Right lobe of liver (tissue), 6 donors: Measurements from ENCODE around the gene MAT2A. TPM values are rescaled to one million over a fixed set of nuclear protein-coding genes. Genes with fewer than 3 reads are reported as not detected.
"Not testable (repeated sequence)": the region's sequence is repeated elsewhere in the genome, so short reads cannot be mapped to it uniquely, and the experiment has no call there.

Experiments
- ATAC-seq, 4 donors: fragments of 200-7000 bp; cut with Tn5 transposase; one replicate each; pipeline ENCODE4 v1.9.1; 2020; ENCODE audit warnings: mild to moderate bottlenecking in 4 of 4, moderate library complexity in 4 of 4
- DNase-seq, 3 donors: peaks; one replicate each; pipeline ENCODE4 v3.0.0-alpha.2; 2020
- H3K27ac ChIP-seq, 3 donors: fragments of 200-600 bp; one replicate each; pipeline ENCODE4 v1.8.0; 2022
- H3K27me3 ChIP-seq, 2 donors: fragments of 200-600 bp; one replicate each; pipeline ENCODE4 v1.8.0; 2022
- H3K36me3 ChIP-seq, 4 donors: fragments of 200-600 bp; sonication (generic) in 1 of 4; one replicate each; pipeline versions ENCODE4 v1.5.1 to v1.8.0; 2017 to 2022; ENCODE audit warnings: control low read depth in 1 of 4
- H3K4me1 ChIP-seq, 4 donors: fragments of 200-600 bp; sonication (generic) in 1 of 4; one replicate each; pipeline versions ENCODE4 v1.5.1 to v1.8.0; 2017 to 2022; ENCODE audit warnings: control low read depth in 1 of 4
- H3K4me3 ChIP-seq, 3 donors: fragments of 200-600 bp; one replicate each; pipeline ENCODE4 v1.8.0; 2022
- H3K9me3 ChIP-seq, 4 donors: fragments of 200-600 bp; sonication (generic) in 1 of 4; one replicate each; pipeline versions ENCODE4 v1.5.1 to v1.8.0; 2017 to 2022; ENCODE audit warnings: control low read depth in 1 of 4
- POLR2A ChIP-seq: fragments of 450-650 bp; IDR thresholded peaks from one replicate; pipeline ENCODE4 v1.6.1; 2017; ENCODE audit warnings: antibody characterized with exemption, mild to moderate bottlenecking
- WGBS: methylation state at CpG from one replicate; pipeline ENCODE4 v1.1.6; 2018; ENCODE audit warnings: low coverage, low lambda C conversion rate; ENCODE audit not compliant: insufficient coverage; ENCODE audit errors: missing lambda C conversion rate; 5-methylcytosine and 5-hydroxymethylcytosine counted together
- intact Hi-C, 2 donors: fragments of 100-400 bp; cut with DNase I; formaldehyde crosslinking; loops; one replicate each; pipeline versions ENCODE4 v1.11.2 to v1.14.1; 2022
- total RNA-seq, 6 experiments: library from RNA; depleted of rRNA in 2 of 6; stranded (reverse); fragments of >200 nt in 2 of 6; fragmentation: NEBNext Ultra II Directional in 3 of 6; extraction: Animal tissue kit (Norgen Biotek cat#: 25700) in 3 of 6; gene quantifications; one replicate each; pipeline versions ENCODE4 v1.1.0 to v1.2.4, GENCODE V29; 2016 to 2023
- TF ChIP-seq, protein P1 (sequence below), 4 donors: fragments of 200-600 bp in 3 of 4; fragments of 450-650 bp in 1 of 4; IDR thresholded peaks; one replicate each; pipeline versions ENCODE4 v1.5.1 to v1.8.0; 2016 to 2022; ENCODE audit warnings: antibody characterized with exemption in 4 of 4, mild to moderate bottlenecking in 2 of 4
- donor health status: DM: no; HTN: yes; CAD: no.
- donor health status: DM: no; HTN: no; CAD: no.
- donor health status: DM: no; HTN: no; CAD: no.
- donor health status: DM: no; HTN: yes; CAD: no.
- donor health status: DM: no; HTN: yes; CAD: no.

The MAT2A gene
- total RNA-seq, 6 experiments from 2014 or later: 57.8 to 118 (median 102) TPM

DNA sequence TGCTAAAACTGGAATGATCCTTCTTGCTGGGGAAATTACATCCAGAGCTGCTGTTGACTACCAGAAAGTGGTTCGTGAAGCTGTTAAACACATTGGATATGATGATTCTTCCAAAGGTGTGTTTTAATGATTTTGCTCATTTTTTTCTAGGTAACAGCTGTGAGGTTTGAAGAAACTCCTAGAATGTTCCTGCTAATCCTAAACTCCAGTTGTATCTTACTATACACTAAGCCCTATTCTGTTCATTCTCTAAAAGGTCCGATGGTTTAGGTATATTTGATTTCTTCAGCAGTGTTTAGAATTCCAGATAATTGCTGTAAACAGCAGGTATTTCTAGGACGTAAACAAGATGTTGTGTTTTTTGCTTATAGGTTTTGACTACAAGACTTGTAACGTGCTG lies 2.3 kb downstream of the MAT2A start:
- TF ChIP-seq, protein P1, sequence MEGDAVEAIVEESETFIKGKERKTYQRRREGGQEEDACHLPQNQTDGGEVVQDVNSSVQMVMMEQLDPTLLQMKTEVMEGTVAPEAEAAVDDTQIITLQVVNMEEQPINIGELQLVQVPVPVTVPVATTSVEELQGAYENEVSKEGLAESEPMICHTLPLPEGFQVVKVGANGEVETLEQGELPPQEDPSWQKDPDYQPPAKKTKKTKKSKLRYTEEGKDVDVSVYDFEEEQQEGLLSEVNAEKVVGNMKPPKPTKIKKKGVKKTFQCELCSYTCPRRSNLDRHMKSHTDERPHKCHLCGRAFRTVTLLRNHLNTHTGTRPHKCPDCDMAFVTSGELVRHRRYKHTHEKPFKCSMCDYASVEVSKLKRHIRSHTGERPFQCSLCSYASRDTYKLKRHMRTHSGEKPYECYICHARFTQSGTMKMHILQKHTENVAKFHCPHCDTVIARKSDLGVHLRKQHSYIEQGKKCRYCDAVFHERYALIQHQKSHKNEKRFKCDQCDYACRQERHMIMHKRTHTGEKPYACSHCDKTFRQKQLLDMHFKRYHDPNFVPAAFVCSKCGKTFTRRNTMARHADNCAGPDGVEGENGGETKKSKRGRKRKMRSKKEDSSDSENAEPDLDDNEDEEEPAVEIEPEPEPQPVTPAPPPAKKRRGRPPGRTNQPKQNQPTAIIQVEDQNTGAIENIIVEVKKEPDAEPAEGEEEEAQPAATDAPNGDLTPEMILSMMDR (IDR thresholded peaks at IDR 0.05): no peak
- no peak for TF ChIP-seq POLR2A
- Histone ChIP-seq H3K4me3 (peak overlapping the region; percentile 94 to 100 (median 99)), H3K36me3 (peaks cover 15 to 57% (median 36%) of the 10 kb centered on the region in 4 donors), H3K27ac (peak overlapping the region in 2 of 3 donors; percentile 98 to 99), H3K4me1 (peaks cover 0 to 30% (median 13%) of the 10 kb centered on the region in 4 donors), H3K9me3 (no peaks in the 10 kb centered on the region), H3K27me3 (no peaks in the 10 kb centered on the region)
- 22% methylated on average over 4 of the region's 4 CpGs for WGBS
- ATAC-seq: no peak
- no peak for DNase-seq
- intact Hi-C loops: no loop called here

GRCh38 chr2:85541753-85542457 lies 2.9 kb downstream of the MAT2A start:
- TF ChIP-seq, protein P1 (IDR thresholded peaks at IDR 0.05): no peak
- no peak for TF ChIP-seq POLR2A
- no peaks in the 10 kb centered on the region for H3K27me3 ChIP-seq
- ATAC-seq (no peak), DNase-seq (no peak)
- H3K27ac ChIP-seq: no peak overlapping the region
- H3K4me1 ChIP-seq: peaks cover 0 to 30% (median 12%) of the 10 kb centered on the region in 4 donors
- intact Hi-C loops: no loop called here
- H3K9me3 ChIP-seq: no peaks in the 10 kb centered on the region
- 53% methylated on average over 5 of the region's 5 CpGs for WGBS
- peaks cover 15 to 57% (median 36%) of the 10 kb centered on the region in 4 donors for H3K36me3 ChIP-seq
- H3K4me3 ChIP-seq: peak overlapping the region in 1 of 3 donors; percentile 99

- no peaks in the 10 kb centered on the region for H3K9me3 ChIP-seq
- no peak for DNase-seq
- no peaks in the 10 kb centered on the region for H3K27me3 ChIP-seq
- no peak for ATAC-seq
- intact Hi-C loops: no loop called here
- no peak overlapping the region for H3K4me3 ChIP-seq
- peaks cover 15 to 59% (median 36%) of the 10 kb centered on the region in 4 donors for H3K36me3 ChIP-seq
- WGBS: 77% methylated on average over 4 of the region's 4 CpGs
- H3K4me1 ChIP-seq: peaks cover 0 to 26% (median 8%) of the 10 kb centered on the region in 4 donors
- no peak for TF ChIP-seq POLR2A
- TF ChIP-seq, protein P1 (IDR thresholded peaks at IDR 0.05): no peak
- H3K27ac ChIP-seq: no peak overlapping the region
These were observed 3.8 kb downstream of the MAT2A start for GRCh38 chr2:85542777-85543176.

- 72% methylated on average over 3 of the region's 3 CpGs for WGBS
- H3K4me3 ChIP-seq, ATAC-seq, intact Hi-C loops, H3K9me3 ChIP-seq, H3K27ac ChIP-seq, H3K27me3 ChIP-seq, DNase-seq: not testable (repeated sequence)
- Histone ChIP-seq H3K36me3 (peaks cover 15 to 65% (median 38%) of the 10 kb centered on the region in 4 donors), H3K4me1 (peaks cover 0 to 26% (median 8%) of the 10 kb centered on the region in 4 donors)
These were observed 5.3 kb downstream of the MAT2A start for GRCh38 chr2:85544254-85544691.
